ENCODE results near the gene EFCAB11.

- TF ChIP-seq CCAR2 (IDR thresholded peaks at IDR 0.05; ENCODE audit: low read depth, low read length) (no peak), KLF13 (tag; IDR thresholded peaks at IDR 0.05; ENCODE audit: borderline replicate concordance, low read depth) (no peak), RAD51 (IDR thresholded peaks at IDR 0.05; ENCODE audit: borderline replicate concordance, low read depth) (no peak), PHF8 (IDR thresholded peaks at IDR 0.05; ENCODE audit: borderline replicate concordance, low read length) (no peak), ZNF764 (CRISPR knock-in tag; IDR thresholded peaks at IDR 0.05; ENCODE audit: low read depth) (no peak), PATZ1 (CRISPR knock-in tag; IDR thresholded peaks at IDR 0.05; ENCODE audit: borderline replicate concordance) (no peak), PML (IDR thresholded peaks at IDR 0.05; ENCODE audit: low read length) (no peak), ETS1 (conservative IDR thresholded peaks at IDR 0.05; ENCODE audit: control insufficient read depth, low read depth, low read length) (no peak)
Measured at GRCh38 chr14:89753828-89754412, 200.6 kb downstream of the EFCAB11 start.
